ENCODE measurements around the gene CCDC92B. TPM values are rescaled to one million over a fixed set of nuclear protein-coding genes. Genes with fewer than 3 reads are reported as not detected.
"Not testable (repeated sequence)": the region's sequence is repeated elsewhere in the genome, so short reads cannot be mapped to it uniquely, and the experiment has no call there.

Gene CCDC92B
- under 1 TPM; 0.11 to 0.65 (median 0.22) TPM for polyA plus RNA-seq (ENCODE audit: insufficient read length in 4 of 4)

DNA sequence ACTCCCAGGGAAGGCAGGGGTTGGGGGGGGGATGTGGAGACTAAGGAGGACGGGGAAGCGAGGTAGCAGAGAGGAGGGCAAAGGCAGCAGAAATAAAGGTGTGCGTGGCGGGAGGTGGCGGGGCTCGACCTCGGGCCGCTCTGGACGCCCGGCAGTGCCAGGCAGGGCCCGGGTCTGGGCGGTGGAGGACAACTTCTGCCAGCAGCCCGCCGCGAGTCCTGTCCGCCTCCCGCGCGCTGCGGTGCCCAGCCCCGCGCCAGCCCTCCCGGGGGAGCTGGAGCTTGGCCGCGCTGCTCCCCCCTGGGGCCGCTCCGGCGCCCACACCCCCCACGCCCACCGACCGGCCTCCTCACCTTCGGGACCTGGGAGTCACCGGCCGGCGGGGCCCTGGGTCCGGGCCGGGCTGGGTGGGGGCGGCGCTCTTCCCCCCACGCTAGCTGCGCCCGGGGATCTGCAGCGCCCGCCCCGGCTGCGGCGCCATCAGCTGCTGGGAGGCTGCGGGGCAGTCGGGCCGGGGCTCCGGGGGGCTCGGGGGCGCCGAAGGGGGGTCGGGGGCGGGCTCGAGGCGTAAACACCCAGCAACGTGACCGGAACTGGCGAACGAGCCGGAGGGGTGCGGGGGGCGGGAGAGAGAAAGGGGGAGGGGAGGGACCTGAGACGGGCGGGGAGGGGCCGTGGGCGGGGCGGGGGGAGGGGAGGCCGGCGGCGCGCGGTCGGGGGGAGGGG, at the start of gene CCDC92B:
Gene CCDC92B (minus strand): TSS at position 595 of the 726 bp plus-strand sequence. CDS start 14,507 bp downstream, outside the sequence.
- DNase-seq (ENCODE audit: low read depth in 4 of 4, low spot score in 2 of 4), result no peak

DNA sequence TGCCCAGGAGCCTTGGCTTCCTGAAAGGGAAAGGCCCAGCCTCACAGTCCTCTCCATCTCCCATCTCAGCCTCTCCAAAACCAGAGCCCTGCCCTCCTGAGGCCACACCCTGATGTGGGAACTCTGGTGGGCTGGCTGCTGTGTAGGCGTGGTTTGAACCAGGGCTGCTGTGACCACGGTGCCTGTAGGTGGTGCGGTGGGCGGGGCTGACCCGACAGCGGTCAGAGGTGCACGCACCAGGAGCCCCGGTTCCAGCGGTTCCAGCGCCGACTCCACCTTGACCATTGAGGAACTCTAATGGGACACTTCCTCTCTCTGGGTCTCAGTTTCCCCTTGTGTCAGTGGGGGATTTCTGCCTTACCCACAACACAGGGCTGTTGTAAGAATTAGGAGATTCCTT, 49.2 kb upstream of the CCDC92B start:
- DNase-seq (ENCODE audit: low read depth in 4 of 4, low spot score in 2 of 4), result no peak

DNA sequence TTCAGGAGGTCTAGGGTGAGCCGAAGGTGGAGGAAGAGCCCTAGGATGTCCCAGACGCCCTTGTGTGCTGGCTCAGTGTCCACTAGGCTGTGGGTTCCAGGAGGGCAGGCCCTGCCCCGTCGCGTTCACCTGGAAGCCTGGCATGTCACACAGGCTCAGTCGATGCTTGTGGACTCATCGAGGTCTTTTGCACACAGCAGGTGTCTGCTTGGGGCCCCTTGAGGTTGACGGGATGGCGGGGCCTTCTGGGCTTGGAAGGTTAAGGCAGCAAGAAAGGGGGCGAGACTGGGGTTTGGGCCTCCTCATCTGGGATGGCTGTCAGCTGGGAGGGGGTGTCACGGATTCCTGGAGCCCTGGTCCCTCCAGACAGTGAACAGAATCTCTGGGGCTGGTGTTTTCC, 48.7 kb upstream of the CCDC92B start:
- DNase-seq (ENCODE audit: low read depth in 4 of 4, low spot score in 2 of 4), result no peak

DNA sequence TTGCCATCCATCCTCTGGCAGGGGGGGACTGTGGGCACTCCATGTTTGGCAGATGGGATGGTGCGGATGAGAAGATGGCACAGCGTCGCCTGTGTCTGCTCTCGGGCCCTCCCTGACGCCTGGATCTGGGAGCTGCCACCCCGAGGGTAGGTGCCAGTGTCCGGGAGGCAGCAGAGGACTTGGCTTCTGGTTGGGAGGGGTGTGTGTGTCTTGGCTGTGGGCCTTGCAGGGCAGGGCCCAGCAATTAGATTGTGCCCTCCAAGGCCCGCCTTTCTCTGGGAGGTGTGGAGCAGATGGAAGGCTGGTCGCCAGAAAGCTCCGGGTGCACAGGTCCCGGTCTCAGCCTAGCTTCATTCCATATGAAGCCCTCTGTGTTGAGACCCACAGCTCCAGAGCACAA, 48.2 kb upstream of the CCDC92B start:
- no peak for DNase-seq (ENCODE audit: low read depth in 4 of 4, low spot score in 2 of 4)

DNA sequence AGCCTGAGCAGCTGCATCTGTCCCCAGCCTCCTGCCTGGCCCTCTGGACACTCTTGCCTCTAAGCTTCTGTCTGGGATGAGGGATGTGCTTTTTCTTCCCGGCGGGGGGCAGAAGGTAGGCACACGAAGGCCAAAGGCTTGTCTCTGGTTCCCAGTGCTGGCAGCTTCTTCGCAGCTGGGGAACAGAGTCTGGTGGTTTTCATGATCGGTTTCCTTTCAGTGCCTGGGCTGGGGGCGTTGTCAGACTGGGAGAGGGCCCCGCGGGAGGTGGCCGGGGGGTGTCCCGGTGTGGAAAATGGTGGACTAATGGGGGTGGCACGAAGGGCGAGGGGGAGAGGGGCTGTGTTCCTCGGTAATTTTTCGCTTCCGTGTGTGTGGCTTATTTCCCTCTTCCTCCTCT, 47.8 kb upstream of the CCDC92B start:
- no peak for DNase-seq (ENCODE audit: low read depth in 4 of 4, low spot score in 2 of 4)

DNA sequence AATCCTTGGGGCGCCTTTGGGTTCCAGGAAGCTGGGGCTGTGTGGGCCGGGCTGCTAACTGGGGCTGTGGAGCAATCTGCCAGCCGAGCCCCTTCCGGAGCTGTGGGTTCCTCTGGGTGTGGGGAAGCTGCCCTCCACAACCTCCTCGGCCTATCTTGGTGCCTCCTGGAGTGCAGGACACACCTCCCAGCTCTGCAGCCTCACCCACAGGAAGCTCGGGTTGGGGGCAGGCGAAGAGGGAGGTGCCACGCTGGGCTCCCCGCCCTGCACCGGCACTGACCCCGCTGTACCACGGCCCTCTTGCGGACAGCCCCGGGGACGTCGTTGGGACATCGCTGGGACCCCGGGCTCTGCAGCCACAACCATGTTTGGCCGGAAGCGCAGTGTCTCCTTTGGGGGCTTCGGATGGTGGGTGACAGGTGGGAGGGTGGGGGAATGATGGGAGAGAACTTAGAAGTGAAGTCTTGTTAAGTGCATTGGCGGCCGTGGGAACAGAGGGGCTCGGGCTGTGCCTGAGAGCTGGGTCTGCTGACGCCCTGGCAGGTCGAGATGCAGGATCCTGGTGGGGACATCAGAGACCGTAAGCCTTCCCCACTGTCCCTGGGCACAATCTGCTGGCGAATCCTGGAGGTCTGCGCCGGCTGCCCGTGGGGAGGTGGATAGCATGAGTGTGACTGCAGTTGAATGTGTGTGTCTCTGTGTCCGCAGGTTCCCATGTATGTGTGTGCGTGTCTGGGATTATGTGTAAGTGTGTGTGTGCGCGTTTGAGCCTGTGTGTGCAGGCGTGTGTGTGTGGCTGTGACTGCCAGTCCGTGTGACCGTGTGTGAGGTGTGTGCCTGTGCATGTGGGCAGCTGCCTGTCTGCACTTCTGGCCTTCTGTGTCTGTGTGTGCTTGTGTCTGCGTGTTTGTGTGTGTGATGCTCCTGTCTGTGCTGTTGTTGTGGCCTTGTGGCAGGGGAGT, 47.0 kb upstream of the CCDC92B start, which contains the start of gene RAP1GAP2:
Gene RAP1GAP2 (plus strand): TSS at position 275 of the 962 bp plus-strand sequence. CDS start 90 bp downstream, at position 365.
- DNase-seq (ENCODE audit: low read depth in 4 of 4, low spot score in 2 of 4), result no peak

DNA sequence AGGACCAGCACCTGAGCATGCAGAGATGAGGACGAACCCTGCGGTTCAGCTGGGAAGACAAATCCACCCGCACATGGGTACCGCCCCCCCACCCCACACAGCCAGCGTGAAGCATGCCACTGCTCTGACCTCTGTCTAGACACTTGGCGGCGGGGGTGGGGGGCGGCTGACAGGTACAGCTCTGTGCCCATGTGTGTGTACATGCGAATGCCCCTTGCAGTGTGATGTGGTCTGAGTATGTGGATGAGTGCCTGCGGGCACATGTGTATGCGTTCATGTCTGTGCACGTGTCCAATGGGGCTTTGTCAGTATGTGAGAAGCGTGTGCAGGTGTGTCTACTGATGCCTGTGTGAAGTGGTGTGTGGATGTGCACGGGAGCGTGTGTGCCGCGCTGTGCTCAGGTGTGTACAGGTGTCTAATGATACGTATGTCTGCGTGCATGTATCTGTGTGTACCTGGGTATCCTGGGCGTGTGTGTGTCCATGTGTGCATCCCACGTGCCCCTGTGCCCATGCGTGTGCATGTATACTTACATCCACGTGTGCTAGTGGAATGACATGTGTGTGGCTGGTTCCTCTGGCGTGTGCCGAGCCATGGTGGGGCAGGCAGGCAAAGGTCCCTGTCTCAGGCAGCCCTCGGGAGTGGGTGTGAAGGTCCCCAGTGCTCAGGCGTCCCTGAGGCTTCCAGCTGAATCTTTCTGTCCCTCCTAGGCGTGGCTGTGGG, 46.1 kb upstream of the CCDC92B start:
- no peak for DNase-seq (ENCODE audit: low read depth in 4 of 4, low spot score in 2 of 4)

DNA sequence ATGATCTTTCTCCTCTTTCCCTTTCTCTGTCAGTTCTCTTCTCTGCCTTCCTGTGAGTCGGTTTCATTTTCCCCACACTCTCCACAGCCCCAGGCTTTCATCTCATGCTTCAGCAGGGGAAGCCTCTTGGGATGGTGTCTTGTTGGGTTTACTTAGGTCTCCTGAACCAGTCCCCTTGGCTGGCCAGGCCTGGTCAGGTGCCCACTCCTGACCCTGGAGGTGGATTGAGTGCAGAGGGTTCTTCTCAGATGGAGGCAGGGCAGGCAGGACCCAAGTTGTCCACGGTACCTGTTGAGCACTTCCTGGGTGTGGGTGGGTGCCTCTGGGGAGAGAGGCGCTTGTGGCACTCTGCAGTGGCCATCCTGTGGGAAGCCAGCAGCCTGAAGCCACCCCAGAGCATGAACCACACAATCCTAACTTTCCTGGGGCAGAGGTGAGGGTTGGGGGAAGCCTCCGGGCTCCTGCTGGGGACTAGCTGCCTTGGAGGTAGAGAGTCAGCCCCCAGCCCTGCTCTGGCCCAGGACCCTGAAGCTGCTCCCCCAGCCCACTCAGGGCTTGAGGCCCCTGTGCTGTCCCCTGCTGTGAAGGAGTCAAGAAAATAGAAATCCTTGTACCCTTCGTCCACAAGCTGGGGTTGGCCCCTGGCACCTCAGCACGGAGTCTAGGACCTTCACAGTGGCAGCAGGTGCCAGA, 44.8 kb upstream of the CCDC92B start:
- DNase-seq (ENCODE audit: low read depth in 4 of 4, low spot score in 2 of 4), result no peak

DNA sequence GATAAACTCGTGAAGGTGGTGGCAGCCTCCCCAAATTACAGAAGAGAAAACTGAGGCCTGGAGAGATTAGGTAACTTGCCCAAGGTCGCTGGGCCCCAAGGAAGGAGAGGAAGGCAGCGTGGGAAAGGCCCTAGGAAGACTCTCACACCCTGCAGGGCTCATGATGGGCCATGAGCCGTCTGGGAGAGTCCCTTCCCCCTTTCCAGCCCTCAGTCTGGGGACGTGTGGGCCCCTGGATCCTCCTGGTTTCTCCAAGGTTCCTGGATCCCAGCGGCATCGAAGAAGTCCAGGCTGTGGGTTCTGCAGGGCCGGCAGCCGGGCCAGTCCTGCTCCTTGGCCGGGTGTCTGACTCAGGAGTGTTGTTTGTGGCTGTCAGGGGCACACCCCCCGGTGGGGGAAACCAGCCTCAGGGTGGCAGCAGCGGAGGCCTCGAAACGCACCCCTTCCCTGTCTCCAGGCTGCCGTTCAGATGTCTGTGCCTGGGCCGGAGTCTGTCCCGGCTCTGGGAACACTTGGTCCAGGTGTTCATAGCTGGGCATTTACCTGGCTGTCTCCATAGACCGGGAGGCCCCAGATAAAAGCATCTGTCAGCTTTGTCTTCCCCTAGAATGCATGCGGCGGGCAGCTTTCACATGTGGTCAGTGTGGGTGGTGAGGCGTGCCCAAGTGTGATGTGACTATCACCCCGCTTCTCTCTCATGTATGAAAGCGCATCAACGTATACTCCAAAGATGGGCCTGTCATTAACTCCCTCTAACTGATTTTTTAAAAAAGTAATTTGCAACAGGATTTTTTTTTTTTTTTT, 43.1 kb upstream of the CCDC92B start:
- DNase-seq (ENCODE audit: low read depth in 4 of 4, low spot score in 2 of 4), result no peak

DNA sequence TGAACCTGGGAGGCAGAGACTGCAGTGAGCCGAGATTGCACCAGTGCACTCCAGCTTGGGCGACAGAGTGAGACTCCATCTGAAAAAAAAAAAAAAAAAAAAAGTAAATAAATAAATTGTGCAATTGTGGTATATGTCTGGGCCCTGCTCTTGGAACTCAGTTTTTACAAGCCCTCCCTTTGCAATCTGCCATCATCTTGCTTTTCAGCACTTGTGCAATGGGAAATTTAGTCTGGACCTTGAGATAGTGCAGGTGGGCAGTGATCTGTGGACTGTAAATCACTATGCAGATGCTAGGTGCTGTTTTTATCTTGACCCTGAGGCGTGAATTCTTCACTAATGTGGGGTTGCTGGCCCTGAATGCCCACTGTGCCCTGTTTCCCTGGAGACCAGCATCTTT, 40.2 kb upstream of the CCDC92B start:
- DNase-seq (ENCODE audit: low read depth in 4 of 4, low spot score in 2 of 4), result no peak

DNA sequence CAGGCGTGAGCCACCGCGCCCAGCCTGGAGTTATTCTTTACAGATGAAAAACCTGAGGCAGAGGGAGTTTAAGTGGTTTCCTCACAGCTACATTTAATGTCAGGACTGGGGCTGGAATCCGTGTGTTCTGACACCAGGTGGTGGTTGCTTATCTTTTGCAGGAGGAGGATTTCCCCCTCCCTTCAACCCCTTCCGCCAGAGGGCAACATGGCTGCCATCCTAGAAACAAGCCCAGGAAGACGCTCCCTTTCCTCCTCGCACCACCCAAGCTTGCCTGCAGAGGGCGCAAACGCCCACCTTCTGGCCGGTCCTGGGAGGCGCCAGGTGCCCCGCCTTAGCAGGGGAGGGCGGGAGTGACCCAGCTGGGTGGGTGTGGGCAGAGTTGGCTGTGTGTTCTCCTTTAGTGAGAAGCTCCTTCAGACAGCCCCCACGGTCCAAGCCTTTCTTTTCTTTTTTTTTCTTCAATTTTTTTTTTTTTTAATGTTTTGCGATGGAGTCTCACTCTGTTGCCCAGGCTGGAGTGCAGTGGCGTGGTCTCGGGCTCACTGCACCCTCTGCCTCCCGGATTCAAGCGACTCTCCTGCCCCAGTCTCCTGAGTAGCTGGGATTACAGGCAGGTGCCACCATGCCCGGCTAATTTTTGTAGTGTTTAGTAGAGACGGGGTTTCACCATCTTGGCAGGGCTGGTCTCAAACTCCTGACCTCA, 36.9 kb upstream of the CCDC92B start:
- peak; percentile 52 to 83 (median 74) for DNase-seq (ENCODE audit: low read depth in 4 of 4, low spot score in 2 of 4)

DNA sequence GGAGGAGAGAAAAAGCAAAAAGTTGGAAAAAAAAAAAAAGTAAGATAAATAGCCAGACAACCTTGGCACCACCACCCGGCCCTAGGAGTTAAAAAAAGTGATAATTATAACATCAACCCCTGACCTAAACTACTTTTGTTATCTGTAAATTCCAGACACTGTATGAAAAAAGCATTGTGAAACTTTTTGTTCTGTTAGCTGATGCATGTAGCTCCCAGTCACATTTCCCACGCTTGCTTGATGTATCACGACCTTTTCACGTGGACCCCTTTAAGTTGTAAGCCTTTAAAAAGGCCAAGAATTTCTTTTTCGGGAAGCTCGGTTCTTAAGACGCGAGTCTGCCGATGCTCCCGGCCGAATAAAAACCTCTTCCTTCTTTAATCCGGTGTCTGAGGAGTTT, 35.9 kb upstream of the CCDC92B start:
- not testable (repeated sequence) for DNase-seq (ENCODE audit: low read depth in 4 of 4, low spot score in 2 of 4)

DNA sequence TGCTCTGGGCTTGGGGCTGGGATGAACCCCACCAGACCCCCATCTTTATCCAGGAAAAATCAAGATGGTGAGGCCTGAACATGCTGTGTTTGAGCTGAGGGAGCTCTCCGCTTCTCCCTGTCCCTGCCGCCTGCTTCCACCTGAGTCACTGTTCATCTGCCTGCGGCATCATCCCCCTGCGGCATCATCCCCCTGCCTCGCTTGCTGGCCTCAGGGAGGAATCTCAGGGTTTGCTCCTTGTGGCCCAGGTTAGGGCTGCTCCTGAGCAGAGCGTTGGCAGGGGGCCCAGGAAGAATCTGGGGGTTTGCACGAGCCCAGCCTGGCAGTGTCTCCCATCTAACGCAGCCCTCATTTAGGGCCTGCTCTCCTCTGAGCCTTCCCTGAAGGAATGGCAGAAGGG, 35.4 kb upstream of the CCDC92B start:
- DNase-seq (ENCODE audit: low read depth in 4 of 4, low spot score in 2 of 4), result no peak

DNA sequence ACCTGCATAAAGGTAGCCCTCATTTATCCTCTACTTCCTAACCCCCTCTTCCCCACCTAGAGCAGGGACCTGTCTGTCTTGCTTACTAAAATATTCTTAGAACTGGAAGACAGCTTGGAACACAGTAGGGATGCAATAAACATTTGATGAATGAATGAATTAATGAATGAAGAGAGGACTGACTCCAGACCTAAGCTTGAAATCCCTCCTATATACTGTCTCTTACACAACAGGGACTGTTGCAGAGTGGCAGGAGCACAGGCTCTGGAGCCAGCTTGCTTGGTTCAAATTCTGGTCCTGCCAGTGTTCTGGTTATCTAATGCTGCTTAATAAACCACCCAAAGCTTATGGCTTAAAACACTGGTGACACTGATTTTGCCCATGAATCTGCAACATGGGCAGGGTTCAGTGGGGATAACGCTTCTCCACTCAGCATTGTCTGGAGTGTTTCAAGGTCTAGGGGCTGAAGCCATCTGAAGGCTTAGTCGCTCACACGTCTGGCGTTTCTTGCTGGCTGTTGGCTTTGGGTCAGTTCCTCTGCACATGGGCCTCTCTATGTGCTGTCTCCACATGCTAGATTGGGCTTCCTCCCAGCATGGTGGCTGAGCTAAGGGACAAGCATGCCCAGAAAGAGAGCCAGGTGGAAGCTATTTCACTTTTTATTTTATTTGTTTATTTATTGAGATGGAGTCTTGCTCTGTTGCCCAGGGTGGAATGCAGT, 34.0 kb upstream of the CCDC92B start:
- no peak for DNase-seq (ENCODE audit: low read depth in 4 of 4, low spot score in 2 of 4)

DNA sequence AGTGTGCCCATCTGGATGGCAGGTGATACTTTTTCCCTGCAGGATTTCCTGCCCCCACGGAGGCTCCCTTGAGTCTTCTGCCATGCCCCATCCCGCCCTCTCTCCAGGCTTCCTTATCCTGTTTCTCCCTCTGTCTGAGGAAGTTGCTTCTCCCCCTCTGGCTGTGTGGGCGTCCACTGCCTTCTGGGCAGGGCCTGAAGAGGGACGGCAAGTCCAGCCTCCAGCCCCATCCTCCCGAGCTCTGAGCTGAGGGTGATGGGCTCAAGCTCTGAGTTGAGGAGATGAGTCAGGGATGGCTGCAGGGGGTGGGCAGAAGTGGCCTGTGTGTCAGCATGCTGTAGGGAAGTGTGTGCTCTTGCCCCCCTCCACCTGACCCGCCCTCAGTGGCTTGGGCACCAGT, 32.6 kb upstream of the CCDC92B start:
- DNase-seq (ENCODE audit: low read depth in 4 of 4, low spot score in 2 of 4), result no peak

DNA sequence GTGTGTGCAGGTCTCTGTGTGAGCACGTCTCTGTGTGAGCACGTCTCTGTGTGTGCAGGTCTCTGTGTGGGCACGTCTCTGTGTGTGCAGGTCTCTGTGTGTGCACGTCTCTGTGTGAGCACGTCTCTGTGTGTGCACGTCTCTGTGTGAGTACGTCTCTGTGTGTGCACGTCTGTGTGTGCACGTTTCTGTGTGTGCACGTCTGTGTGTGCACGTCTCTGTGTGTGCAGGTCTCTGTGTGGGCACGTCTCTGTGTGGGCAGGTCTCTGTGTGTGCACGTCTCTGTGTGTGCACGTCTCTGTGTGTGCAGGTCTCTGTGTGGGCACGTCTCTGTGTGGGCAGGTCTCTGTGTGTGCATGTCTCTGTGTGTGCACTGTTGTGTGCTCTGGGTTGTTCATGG, 32.1 kb upstream of the CCDC92B start:
- not testable (repeated sequence) for DNase-seq (ENCODE audit: low read depth in 4 of 4, low spot score in 2 of 4)

DNA sequence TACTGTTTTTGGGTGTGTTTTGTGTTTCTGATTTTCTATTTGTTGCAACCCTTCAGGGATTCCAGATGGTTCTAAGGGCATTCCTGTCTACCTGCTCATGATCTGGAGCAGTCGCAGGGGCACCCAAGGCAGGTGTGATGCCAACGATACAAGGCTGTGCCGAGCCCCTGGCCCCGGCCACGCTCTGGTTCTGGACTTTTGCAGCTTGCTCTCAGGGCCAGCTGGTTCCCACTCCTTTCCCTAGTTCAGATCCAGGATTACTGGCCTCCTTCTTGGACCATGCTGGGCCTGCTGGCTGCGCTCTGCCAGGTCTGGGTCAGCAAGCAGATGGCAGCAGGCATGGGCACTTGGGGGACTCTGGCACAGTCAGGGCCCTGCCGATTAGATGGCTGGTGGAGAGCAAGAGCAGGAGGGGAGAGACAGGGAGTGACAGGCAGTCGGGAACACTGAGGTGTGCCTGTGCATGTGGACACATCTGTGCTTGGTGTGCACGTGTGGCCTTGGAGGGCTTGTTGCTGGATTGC, 31.5 kb upstream of the CCDC92B start:
- no peak for DNase-seq (ENCODE audit: low read depth in 4 of 4, low spot score in 2 of 4)

DNA sequence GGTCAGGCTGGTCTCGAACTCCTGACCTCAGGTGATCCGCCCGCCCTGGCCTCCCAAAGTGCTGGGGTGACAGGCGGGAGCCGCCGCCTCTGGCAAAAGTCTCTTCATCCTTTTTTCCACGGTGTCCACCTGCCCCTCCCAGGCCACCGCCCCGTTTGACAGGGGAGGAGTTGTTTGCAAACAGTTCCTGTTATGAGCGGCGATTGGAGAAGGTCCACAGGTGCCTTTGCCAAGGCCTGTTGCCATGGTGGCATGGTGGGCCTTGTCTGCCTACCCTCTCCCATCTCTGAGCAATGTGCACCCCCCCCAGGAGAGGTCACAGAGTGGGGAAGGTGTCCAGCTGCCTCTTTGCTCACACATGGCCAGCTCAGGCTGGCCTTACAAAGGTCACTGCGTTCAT, 30.8 kb upstream of the CCDC92B start:
- DNase-seq (ENCODE audit: low read depth in 4 of 4, low spot score in 2 of 4), result no peak
